Superior temporal gyrus (tissue), 1 donor: ENCODE data around the gene ARHGAP6.
A peak's percentile ranks its signal among the peaks of the same experiment; 100 is the strongest.

ENCODE experiments used
- DNase-seq: peaks from one replicate; pipeline ENCODE4 v3.0.0-alpha.2; 2016; ENCODE audit errors: extremely low spot score

The ARHGAP6 gene

GRCh38 chrX:11575332-11575731, 90.4 kb downstream of the ARHGAP6 start:
- no peak for DNase-seq

- no peak for DNase-seq
Observed at GRCh38 chrX:11567528-11568220, 98.0 kb downstream of the ARHGAP6 start.

- no peak for DNase-seq
Observed at GRCh38 chrX:11566789-11567188, 98.9 kb downstream of the ARHGAP6 start.

GRCh38 chrX:11566173-11566572, 99.5 kb downstream of the ARHGAP6 start:
- no peak for DNase-seq

DNA sequence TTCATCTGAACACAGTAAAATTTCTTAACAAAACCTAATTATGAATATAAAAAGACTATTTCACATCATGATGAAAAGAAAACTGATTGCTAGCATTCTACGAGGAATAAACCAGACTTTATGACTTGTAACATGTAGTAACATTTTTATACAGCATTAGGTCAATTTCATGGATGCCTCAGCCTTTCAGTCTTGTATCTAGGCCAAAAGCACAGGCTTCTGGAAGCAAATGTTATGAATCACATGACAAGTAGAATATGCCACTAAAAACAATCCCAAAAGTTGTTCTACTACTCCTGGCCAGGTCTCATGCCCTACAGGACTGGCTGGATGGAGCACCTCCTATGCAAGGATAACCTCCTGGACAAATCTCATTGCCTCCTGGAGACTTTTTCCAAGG, 101.2 kb downstream of the ARHGAP6 start:
- DNase-seq, result no peak

- no peak for DNase-seq
Observed at GRCh38 chrX:11562570-11562969, 103.2 kb downstream of the ARHGAP6 start.

DNA sequence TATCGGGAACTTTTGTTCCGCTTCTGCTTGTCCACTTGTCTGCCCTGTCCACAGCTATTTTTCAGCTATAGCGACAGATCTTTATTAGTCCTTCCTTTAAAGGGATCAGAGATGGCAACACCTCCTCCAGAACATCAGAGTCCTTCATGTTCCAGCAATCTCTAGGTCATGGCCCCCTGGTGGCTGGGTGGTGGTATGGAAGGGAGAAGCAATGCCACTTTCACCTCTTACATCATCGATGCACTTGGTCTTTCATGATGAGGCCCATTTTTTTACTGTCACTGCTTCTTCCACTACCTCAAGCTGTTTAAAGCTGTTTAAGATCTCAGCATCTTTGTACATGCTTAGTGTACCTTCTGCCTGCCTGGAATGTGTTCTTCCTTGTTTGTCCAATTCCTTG, 106.7 kb downstream of the ARHGAP6 start:
- no peak for DNase-seq

GRCh38 chrX:11557120-11557519, 108.6 kb downstream of the ARHGAP6 start:
- DNase-seq, result peak; percentile 9

DNA sequence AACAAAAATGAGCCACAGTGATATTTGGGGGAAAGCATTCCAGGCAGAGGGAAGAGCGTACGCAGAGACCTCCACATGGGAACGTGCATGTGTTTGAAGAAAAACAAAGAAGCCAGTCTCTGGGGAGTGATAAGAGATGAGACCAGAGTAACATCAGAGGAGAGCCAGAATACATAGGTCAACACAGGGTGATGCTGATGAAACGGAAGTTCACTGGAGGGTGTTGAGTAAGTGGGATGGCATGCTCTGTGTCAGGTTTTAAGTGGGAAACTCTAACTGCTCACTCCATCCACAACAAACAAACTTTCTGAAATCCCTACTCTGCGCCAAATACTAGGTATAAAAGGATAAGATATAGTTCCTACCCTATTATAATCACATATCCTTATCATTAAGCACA, 110.0 kb downstream of the ARHGAP6 start:
- DNase-seq, result no peak

- no peak for DNase-seq
Observed at GRCh38 chrX:11553594-11553993, 112.1 kb downstream of the ARHGAP6 start.

DNA sequence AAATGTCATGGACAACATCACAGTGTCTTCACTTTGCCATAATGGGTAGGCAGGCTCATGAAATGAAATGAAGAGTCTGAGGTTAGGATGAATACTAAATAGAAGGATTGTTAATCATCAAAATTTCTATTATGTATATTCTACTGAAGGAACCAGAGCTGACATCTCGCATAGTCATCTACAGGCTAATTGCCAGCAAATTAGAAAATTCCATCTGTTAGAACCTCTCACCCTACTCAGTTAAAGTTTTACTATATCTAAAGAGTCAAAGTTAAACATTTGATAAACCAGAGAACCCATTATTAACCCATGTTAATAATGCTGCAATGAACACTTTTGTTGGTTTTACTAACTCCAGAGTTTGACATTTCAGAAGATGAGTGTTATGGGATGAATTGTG, 114.6 kb downstream of the ARHGAP6 start:
- DNase-seq, result no peak

GRCh38 chrX:11546917-11547316, 118.8 kb downstream of the ARHGAP6 start:
- no peak for DNase-seq

DNA sequence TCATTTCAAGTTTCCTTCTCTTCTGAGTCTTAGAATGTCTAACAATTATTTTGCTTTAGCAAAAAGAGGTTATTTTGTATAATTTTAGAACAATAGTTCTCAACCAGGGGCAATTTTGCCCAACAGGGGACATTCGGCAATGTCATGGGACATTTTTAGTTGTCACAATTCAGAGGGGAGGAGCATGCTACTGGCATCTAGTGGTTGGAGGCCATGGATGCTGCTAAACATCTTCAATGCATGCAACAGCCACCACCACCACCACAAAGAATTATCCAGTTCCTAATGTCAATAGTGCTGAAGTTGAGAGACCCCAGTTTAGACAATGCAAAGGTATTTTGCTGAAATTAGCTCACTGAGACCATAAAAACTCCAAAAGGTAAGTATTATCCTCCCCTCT, 122.5 kb downstream of the ARHGAP6 start:
- no peak for DNase-seq

GRCh38 chrX:11541510-11541909, 124.2 kb downstream of the ARHGAP6 start:
- no peak for DNase-seq

- no peak for DNase-seq
Observed at GRCh38 chrX:11540532-11541377, 125.0 kb downstream of the ARHGAP6 start.

- no peak for DNase-seq
Observed at GRCh38 chrX:11537141-11537540, 128.6 kb downstream of the ARHGAP6 start.

DNA sequence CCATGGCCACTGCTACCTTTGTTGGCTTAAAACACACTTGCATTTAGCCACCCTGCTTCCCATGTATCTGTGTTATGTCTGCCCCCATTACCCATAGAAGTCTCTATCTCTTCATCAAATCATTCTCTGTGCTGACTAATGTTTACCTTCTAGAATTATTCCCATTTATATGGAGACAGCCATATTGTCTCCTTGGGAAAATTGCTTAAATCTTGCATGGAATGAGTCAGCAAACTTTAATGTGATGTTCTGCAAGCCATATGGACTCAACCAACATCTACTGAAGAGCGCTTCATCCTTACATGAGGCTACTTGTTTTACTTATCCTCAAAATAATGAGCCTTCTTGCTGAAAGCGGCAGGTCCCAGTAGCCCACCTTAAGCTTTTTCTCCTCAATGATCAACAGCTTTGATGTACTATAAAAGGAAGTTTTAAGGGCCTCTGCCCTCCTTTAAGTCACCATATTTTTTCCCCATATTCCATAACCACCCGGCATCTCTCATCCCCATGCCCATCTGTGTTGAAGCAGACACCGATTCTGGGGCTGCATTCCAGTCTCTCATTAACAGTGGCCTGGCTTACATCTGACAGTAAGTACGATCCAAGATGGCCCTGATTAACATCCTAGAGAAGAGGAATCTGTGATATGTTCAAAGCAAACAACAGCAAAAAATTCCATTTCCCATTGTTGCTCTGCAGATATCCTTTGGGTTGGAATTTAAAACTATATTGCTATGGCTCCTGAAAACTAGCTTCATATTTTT, 130.4 kb downstream of the ARHGAP6 start:
- no peak for DNase-seq

GRCh38 chrX:11533199-11533651, 132.5 kb downstream of the ARHGAP6 start:
- peak; percentile 80 for DNase-seq

DNA sequence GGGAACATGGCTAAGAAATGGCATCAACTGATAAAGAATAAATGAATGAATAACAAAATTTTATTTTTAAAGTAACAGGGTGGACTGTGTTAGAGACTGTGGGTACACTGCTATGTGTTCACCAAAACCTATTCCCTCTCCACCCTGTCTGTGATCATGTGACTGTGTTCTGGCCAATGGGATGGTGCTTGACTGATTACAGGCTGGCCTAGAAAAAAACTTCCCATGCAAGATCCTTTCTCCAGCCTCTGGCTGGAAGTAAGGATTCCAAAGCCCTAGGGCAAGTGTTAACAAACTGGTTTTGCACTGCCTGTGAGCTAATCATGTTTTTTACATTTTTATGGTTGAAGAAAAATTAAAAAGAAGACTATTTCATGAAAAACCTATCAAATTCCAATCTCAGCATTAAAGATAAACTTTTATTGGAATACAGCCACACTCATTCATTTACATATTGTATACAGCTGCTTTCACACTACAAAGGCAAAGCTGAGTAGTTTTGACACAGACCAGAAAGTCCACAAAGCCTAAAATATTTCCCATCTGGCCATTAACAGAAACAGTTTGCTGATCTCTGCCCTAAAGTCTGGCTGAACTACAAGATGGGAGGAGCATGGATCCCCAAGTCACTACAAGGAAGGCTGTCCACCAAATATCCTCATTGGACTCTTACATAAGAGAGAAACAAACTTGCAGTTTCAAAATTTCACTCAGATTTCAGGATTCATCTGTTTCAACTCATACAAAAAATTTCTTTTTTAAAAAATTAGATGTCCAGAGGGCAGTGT, 133.2 kb downstream of the ARHGAP6 start:
- no peak for DNase-seq

GRCh38 chrX:11531226-11531625, 134.5 kb downstream of the ARHGAP6 start:
- DNase-seq, result peak; percentile 12

DNA sequence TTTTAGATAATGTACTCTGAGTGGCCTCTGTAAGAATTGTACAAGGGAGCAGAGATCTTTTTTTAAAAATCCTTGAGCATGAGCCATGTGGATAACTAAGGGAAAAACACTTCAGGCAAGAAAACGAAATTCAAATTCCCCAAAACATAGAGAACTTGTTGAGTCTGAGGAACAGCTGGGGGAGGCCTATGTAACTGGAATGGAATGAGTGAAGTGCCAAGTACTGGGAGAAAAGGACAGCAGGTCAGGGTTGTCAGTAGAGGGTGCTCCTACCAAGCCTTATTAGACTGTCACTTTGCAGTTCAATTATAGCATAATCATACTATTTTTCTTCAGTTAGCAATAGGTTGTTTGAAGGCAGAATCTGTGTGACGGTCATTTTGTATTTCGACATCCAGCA, 135.1 kb downstream of the ARHGAP6 start:
- no peak for DNase-seq

DNA sequence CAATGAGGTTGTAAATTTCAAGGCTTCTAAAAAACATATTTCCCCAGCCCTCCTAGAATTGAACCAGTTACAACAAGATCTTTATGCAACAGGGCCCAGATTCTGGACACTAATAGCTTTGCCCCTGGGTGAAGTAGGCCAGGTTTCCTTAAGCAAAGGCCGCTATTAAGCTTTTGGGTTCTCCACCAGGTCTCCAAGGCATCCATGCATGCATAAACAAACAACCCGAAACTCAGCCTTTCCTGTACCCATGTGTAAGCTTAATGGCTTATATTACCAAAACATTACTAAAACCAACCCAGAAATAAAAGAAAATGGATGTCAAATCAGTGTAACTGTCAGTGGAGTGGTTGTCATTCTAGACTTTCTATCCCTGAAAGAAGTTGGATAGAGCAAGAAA, 137.1 kb downstream of the ARHGAP6 start:
- DNase-seq, result no peak
